HCT116 (cell line): ENCODE results near the gene NKPD1. TPM values are rescaled to one million over a fixed set of nuclear protein-coding genes. Genes with fewer than 3 reads are reported as not detected.
A peak's percentile ranks its signal among the peaks of the same experiment; 100 is the strongest.

ENCODE experiments used
- ATAC-seq: fragments of 200-7000 bp; cut with Tn5 transposase; 2 replicates; pipeline ENCODE4 v1.9.1; 2020; ENCODE audit warnings: mild to moderate bottlenecking, moderate library complexity
- BruUV-seq: library from RNA; stranded (reverse); fragments of 400-500 nt; replicated peaks from 2 replicates; lab custom pipeline; 2021; lab: Mats Ljungman, UMichigan
- CTCF ChIA-PET: fragments of 300-600 bp; sonication (Branson Sonifier 250); formaldehyde crosslinking; loops from one replicate; lab custom pipeline; 2021; ENCODE audit warnings: antibody characterized with exemption; lab: Charles Lee
- POLR2A ChIA-PET: fragments of 300-600, 350-600 bp; sonication (Branson Sonifier 250); formaldehyde crosslinking; loops from one replicate; lab custom pipeline; 2021; ENCODE audit warnings: antibody characterized with exemption; lab: Charles Lee
- RAD21 ChIA-PET, 2 experiments: fragments of 300-600 bp; sonication (Branson Sonifier 250); formaldehyde crosslinking; loops; one replicate each; lab custom pipeline; 2023; ENCODE audit warnings: low total read pairs in 2 of 2; ENCODE audit not compliant: uncharacterized antibody in 2 of 2, unreplicated experiment in 2 of 2, low non-redundant PET in 1 of 2; lab: Charles Lee
- DNase-seq: peaks from one replicate; pipeline ENCODE4 v3.0.0-alpha.2; 2010; ENCODE audit warnings: low read depth, low spot score
- H2AFZ ChIP-seq: fragments of 200-600 bp; shearing (Covaris generic), sonication (generic); 2 replicates; pipeline ENCODE4 v1.6.1; 2017; ENCODE audit warnings: low read depth, mixed run types, mixed read lengths, antibody characterized with exemption, low read length; ENCODE audit not compliant: poor library complexity, severe bottlenecking
- H3K27ac ChIP-seq: 2 replicates; pipeline ENCODE4 v1.5.1; 2012; ENCODE audit warnings: low read depth, low read length
- H3K27me3 ChIP-seq: fragments of 200-600 bp; sonication (generic); 2 replicates; pipeline ENCODE4 v1.6.1; 2016; ENCODE audit warnings: mixed run types, low read length, mixed read lengths; ENCODE audit not compliant: insufficient read depth
- H3K36me3 ChIP-seq, 2 experiments: fragments of 200-500 bp in 1 of 2; fragments of 200-600 bp in 1 of 2; sonication (Bioruptor generic) in 1 of 2; sonication (generic) in 1 of 2; 2 replicates each; pipeline versions ENCODE4 v1.5.1 to v1.6.1; 2014 to 2016; ENCODE audit warnings: low read length in 2 of 2, inconsistent platforms in 1 of 2, mixed read lengths in 1 of 2, mixed run types in 1 of 2; ENCODE audit not compliant: insufficient read depth in 2 of 2, control insufficient read depth in 1 of 2
- H3K4me1 ChIP-seq, 2 experiments: fragments of 200-600 bp in 1 of 2; sonication (generic) in 1 of 2; 2 replicates each; pipeline versions ENCODE4 v1.5.1 to v1.6.1; 2012 to 2017; ENCODE audit warnings: low read length in 2 of 2, inconsistent platforms in 1 of 2, mild to moderate bottlenecking in 1 of 2, mixed read lengths in 1 of 2, mixed run types in 1 of 2, moderate library complexity in 1 of 2; ENCODE audit not compliant: insufficient read depth in 2 of 2, control insufficient read depth in 1 of 2
- H3K4me2 ChIP-seq: fragments of 200-600 bp; sonication (generic); 2 replicates; pipeline ENCODE4 v1.6.1; 2017; ENCODE audit warnings: mixed run types, low read length, mixed read lengths
- H3K4me3 ChIP-seq, 2 experiments: fragments of 200-600 bp in 1 of 2; sonication (generic) in 1 of 2; replicated peaks in 1 of 2; 2 replicates each; pipeline ENCODE4 v1.5.1; 2011 to 2016; ENCODE audit warnings: low read length in 2 of 2, control low read depth in 1 of 2, low read depth in 1 of 2, mild to moderate bottlenecking in 1 of 2, mixed read lengths in 1 of 2, mixed run types in 1 of 2
- H3K79me2 ChIP-seq: fragments of 200-600 bp; sonication (generic); 2 replicates; pipeline ENCODE4 v1.6.1; 2017; ENCODE audit warnings: mild to moderate bottlenecking, mixed run types, low read length, moderate library complexity, mixed read lengths; ENCODE audit not compliant: insufficient read depth
- H3K9ac ChIP-seq: fragments of 200-600 bp; sonication (generic); 2 replicates; pipeline ENCODE4 v1.6.1; 2016; ENCODE audit warnings: low read length, mixed read lengths
- H3K9me2 ChIP-seq: fragments of 200-600 bp; sonication (generic), shearing (Covaris generic); 2 replicates; pipeline ENCODE4 v1.6.1; 2017; ENCODE audit warnings: mixed run types, mild to moderate bottlenecking, moderate library complexity; ENCODE audit not compliant: insufficient read depth
- H3K9me3 ChIP-seq, 2 experiments: fragments of 200-500 bp in 1 of 2; fragments of 200-600 bp in 1 of 2; sonication (Bioruptor generic) in 1 of 2; sonication (generic) in 1 of 2; 2 replicates each; pipeline ENCODE4 v1.6.1; 2014 to 2017; ENCODE audit warnings: low read length in 2 of 2, mixed read lengths in 2 of 2, inconsistent platforms in 1 of 2, low read depth in 1 of 2, mild to moderate bottlenecking in 1 of 2, mixed run types in 1 of 2, moderate library complexity in 1 of 2; ENCODE audit not compliant: control insufficient read depth in 1 of 2, insufficient read depth in 1 of 2
- H4K20me1 ChIP-seq: fragments of 200-600 bp; sonication (generic), shearing (Covaris generic); 2 replicates; pipeline ENCODE4 v1.6.1; 2017; ENCODE audit warnings: mixed run types, mild to moderate bottlenecking, moderate library complexity; ENCODE audit not compliant: insufficient read depth
- EZH2 ChIP-seq: fragments of 200-600 bp; sonication (generic); IDR thresholded peaks from 2 replicates; pipeline ENCODE4 v1.6.1; 2017; ENCODE audit warnings: antibody characterized with exemption, mixed run types
- POLR2A ChIP-seq: IDR thresholded peaks from 2 replicates; pipeline ENCODE4 v1.7.0; 2011; ENCODE audit warnings: borderline replicate concordance; ENCODE audit not compliant: insufficient read depth, insufficient read length; ENCODE audit errors: extremely low read depth
- POLR2AphosphoS5 ChIP-seq: IDR thresholded peaks from 2 replicates; pipeline ENCODE4 v1.6.1; 2011; ENCODE audit warnings: mild to moderate bottlenecking, low read depth, low read length, moderate library complexity
- TCF7L2 ChIP-seq: IDR thresholded peaks from 2 replicates; pipeline ENCODE4 v1.7.0; 2011; ENCODE audit warnings: borderline replicate concordance, inconsistent platforms; ENCODE audit not compliant: insufficient read depth, insufficient read length; ENCODE audit errors: extremely low read depth
- YY1 ChIP-seq: IDR thresholded peaks from 2 replicates; pipeline ENCODE4 v1.6.1; 2011; ENCODE audit warnings: low read length, low read depth, moderate library complexity, mild to moderate bottlenecking; ENCODE audit not compliant: insufficient replicate concordance; ENCODE audit errors: extremely low read depth
- ZFX ChIP-seq: fragments of 450-650 bp; IDR thresholded peaks from 2 replicates; pipeline ENCODE4 v1.6.1; 2017
- intact Hi-C: fragments of 100-400 bp; cut with micrococcal nuclease; formaldehyde crosslinking; loops from 2 replicates; pipeline ENCODE4 v1.10.0; 2022
- total RNA-seq: library from RNA; stranded (reverse); gene quantifications from one replicate; pipeline ENCODE4 v1.2.1, GENCODE V29; 2021; ENCODE audit not compliant: unreplicated experiment
- TF ChIP-seq, protein P1 (sequence below), 3 experiments: fragments of 200-600 bp in 1 of 3; sonication (generic) in 1 of 3; IDR thresholded peaks in 2 of 3; conservative IDR thresholded peaks in 1 of 3; 2 replicates each; pipeline ENCODE4 v1.5.1; 2012 to 2017; ENCODE audit warnings: low read depth in 2 of 3, low read length in 2 of 3, antibody characterized with exemption in 1 of 3, borderline replicate concordance in 1 of 3, control low read depth in 1 of 3, mild to moderate bottlenecking in 1 of 3, mixed read lengths in 1 of 3, mixed run types in 1 of 3, moderate library complexity in 1 of 3; ENCODE audit not compliant: insufficient read depth in 1 of 3

NKPD1 gene
- total RNA-seq, 1 experiment from 2014 or later: 0.64 TPM

DNA sequence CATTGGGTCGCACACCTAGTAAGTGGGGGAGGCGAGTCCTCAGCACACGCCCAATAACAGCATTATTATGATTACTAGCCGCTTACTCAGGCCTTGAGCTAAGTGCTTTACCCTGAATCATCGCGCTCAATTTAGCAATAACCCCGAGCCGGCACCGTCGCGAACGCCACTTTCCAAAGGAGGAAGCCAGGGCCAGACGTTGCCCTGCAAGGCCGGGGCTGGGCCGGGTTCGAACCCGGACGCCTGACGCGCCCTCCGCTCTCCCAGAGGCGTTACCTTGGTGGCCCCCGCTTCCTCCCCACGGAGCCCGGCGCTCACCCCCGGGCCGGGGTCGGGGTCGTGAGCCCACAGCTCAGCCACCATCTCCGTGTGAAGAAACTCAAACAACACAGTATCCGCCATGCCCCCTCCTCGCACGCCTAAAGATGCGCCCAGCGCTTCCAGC, 17.1 kb upstream of the NKPD1 start, which contains the start of gene TRAPPC6A:
TRAPPC6A (minus strand) TSS at position 421 of the 445 bp plus-strand sequence; CDS start at position 402, 19 bp downstream.
- Histone ChIP-seq H4K20me1 (no peaks in the 10 kb centered on the region), H3K27me3 (no peaks in the 10 kb centered on the region), H3K9me2 (no peaks in the 10 kb centered on the region), H3K9me3 (no peaks in the 10 kb centered on the region), H3K79me2 (peaks cover 10% of the 10 kb centered on the region), H3K27ac (peak within 1 kb of the TSS; percentile 93), H3K36me3 (no peaks in the 10 kb centered on the region), H3K4me1 (peaks cover 13 to 22% of the 10 kb centered on the region in 2 experiments; a peak in 3 of 4 replicates), H3K4me2 (peak within 1 kb of the TSS; percentile 92), H3K4me3 (peak within 1 kb of the TSS; percentile 74 to 81), H3K9ac (peak within 1 kb of the TSS; percentile 92), H2AFZ (peak within 1 kb of the TSS; percentile 22)
- POLR2A ChIA-PET: interaction anchor here (1.3 to 1.8 kb wide), 4 partner anchors 11 to 288 kb away, joined by 3 to 7 read pairs (median 4); no protein-coding TSS in a partner anchor
- CTCF ChIA-PET: interaction anchor here (0.9 to 2.1 kb wide), 11 partner anchors 9 to 308 kb away, joined by 3 to 12 read pairs (median 4); no protein-coding TSS in a partner anchor
- DNase-seq (no peak), ATAC-seq (peak; percentile 6)
- BruUV-seq: TSS peak; percentile 92
- RAD21 ChIA-PET: interaction anchor here in 1 of 2 experiments (0.9 kb wide), 1 partner anchor 85 kb away, joined by 3 read pairs; the partner anchor contains the start of gene PPP1R37
- TF ChIP-seq YY1 (peak; percentile 81), TCF7L2 (no peak), POLR2AphosphoS5 (peak; percentile 61), ZFX (peak; percentile 91; the same call in 1 of the 2 replicates), POLR2A (peak; percentile 22), EZH2 (no peak)
- TF ChIP-seq, protein P1, sequence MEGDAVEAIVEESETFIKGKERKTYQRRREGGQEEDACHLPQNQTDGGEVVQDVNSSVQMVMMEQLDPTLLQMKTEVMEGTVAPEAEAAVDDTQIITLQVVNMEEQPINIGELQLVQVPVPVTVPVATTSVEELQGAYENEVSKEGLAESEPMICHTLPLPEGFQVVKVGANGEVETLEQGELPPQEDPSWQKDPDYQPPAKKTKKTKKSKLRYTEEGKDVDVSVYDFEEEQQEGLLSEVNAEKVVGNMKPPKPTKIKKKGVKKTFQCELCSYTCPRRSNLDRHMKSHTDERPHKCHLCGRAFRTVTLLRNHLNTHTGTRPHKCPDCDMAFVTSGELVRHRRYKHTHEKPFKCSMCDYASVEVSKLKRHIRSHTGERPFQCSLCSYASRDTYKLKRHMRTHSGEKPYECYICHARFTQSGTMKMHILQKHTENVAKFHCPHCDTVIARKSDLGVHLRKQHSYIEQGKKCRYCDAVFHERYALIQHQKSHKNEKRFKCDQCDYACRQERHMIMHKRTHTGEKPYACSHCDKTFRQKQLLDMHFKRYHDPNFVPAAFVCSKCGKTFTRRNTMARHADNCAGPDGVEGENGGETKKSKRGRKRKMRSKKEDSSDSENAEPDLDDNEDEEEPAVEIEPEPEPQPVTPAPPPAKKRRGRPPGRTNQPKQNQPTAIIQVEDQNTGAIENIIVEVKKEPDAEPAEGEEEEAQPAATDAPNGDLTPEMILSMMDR (IDR thresholded peaks at IDR 0.05 in 2 of 3, conservative IDR thresholded peaks at IDR 0.05 in 1 of 3; ENCODE audit: borderline replicate concordance in 1 of 3, insufficient read depth in 1 of 3, low read depth in 2 of 3, low read length in 2 of 3): no peak
- intact Hi-C loops: loop anchor here (1.0 to 10.0 kb wide), 3 partner anchors 14 to 161 kb away; partner anchors contain the start of gene PPP1R37
